Hippocampal formation (tissue), 2 donors: ENCODE results near the gene FBXO36.
A peak's percentile ranks its signal among the peaks of the same experiment; 100 is the strongest.

ENCODE experiments used
- DNase-seq, 2 donors: peaks; one replicate each; lab custom pipeline; 2025; lab: John Stamatoyannopoulos, UW

Gene FBXO36

DNA sequence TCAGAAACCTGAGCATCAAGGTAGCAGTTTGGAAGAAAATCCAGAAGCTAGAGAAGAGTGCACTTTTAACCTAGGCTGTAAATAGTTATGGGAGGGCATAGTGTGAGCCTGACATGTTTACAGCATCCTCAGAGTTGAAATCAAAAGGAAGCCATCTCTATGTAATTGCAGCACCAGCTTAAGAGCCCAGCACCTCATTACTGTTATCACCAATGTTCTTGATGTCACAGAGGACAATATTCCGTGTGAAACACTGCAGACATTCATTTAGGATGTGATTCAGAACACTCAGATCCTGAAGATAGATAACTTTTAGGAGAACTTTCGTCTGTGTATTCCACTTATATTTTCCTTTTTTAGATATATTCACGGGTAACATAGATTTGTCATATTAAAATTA is 48.1 kb downstream of the FBXO36 start:
- no peak for DNase-seq

DNA sequence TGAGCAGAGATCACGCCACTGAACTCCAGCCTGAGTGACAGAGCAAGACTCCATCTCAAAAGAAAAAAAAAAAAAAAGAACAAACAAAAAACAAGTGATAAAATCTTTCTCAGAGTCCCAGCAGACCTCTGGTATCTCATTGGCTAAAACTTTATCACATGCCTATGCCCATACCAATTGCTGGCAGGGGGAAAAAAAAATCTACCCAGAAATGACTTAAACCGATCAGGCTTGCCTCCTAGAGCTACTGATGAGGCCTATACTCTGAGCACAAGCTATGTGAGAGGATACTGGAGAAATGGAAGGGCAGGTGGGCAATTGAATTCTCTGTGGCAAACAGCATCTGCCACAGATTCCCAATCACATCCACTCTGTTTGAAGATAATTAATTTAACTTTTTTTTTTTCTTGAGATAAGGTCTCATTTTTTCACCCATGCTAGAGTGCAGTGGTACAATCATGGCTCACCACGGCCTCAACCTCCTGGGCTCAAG is 49.0 kb downstream of the FBXO36 start:
- no peak for DNase-seq

DNA sequence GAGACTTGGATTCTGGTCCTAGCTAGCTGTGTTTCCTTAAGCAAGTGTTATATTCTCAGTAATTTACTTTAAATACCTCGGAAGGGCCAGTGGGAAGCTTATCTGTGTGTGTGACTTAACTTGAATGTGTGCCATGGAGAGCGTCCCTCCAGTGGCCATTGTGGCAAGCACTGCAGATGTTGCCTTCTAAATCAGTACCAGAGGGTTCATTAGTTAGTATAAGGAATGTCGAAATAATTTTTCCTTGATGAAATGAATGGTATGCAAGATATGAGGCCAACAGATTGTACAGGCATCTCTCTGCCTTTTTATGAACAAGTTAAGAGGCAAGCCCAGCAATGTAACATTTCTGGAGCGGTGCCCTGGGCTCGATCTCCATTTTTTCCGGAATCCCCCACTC is 52.0 kb downstream of the FBXO36 start:
- DNase-seq = no peak

GRCh38 chr2:229980431-229981184 is 58.3 kb downstream of the FBXO36 start:
- peak; percentile 10 to 49 for DNase-seq

DNA sequence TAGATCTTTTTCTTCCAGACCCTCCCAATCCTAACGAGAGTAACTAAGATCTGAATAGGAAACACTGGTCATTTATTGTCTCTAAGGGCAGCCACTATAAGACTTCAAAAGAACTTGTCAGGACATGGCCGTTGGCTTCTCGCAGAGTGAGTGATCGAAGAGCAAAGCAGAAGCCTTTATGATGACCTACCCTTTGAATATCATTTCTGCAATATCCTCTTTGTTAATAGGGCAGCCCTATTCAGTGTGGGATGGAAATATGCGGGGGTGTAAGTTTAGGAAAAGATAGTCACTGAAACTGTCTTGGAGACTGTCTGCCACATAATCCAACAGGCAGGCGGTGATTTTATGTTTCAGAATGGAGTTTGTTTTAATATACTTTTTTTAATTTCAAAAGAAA is 70.9 kb downstream of the FBXO36 start:
- DNase-seq = no peak

GRCh38 chr2:229996320-229996719 is 74.0 kb downstream of the FBXO36 start:
- no peak for DNase-seq

DNA sequence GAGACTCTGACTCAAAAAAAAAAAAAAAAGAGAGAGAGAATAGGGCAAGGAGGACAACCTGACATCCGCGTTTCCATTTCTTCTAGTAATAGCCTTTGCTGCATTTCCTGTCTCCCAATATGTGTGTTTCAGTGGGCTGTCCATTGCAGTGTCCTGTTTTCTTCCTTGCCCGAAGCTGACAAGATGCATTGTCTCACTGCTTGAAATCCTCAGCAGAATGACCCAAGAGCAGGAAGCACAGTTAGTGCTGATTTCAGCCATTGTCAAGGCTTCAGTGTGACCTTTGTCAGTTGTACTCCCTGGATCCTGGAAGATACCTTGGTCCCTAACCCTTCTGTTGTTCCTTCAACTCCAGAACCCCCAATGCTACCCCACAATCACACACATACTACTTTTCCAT is 75.3 kb downstream of the FBXO36 start:
- no peak for DNase-seq

GRCh38 chr2:230000118-230000841 is 78.0 kb downstream of the FBXO36 start:
- DNase-seq = no peak

DNA sequence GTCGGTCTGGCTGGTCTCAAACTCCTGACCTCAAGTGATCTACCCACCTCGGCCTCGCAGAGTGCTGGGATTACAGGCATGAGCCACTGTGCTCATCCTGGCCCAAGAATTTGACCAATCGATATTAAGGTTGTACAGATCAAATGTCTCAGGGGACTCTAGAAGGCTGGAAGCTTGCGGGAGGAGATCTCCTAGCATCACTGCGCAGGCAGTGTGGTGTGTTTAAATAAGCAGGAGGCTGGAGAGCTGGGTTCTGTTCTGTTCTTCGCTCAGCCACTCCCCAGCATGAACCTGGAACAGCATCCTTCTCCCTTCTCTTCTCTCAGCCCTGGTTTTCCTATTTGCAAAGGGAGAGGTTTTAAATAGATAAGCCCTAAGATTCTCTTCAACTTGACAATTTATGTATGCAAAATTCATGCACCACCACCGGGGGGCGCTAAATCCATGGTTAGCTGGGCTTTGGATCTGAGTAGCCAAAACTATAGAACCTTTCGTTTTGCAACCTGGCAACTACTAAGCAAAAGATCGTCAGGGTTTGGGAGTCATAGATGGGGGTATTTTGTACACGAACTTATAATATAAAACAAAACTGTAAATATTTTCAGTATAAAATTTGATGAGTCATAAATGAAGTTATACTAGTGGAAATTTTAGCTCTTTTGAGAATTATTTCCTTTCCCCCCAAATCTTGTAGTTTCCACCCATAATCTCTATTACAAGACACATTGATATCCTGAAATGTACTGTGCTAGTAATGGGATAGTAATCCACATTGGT is 85.8 kb downstream of the FBXO36 start:
- DNase-seq = peak; percentile 24 to 43

DNA sequence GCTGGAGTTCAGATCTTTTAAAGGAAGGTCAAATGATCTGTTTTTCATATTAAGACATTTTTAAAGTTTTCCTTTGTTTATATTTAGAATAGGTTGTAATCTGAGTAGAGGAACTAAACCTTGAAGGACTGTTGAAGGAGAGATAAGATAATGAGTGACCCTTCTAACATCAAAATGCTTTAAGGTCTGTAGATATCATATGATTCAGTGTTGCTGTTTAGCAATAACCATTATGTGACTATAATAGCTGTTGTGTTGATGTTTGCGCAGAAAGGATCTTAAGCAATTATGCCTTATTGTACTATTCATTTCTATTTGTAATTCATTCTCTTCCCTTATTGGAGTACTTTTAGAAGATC is 86.4 kb downstream of the FBXO36 start:
- no peak for DNase-seq

DNA sequence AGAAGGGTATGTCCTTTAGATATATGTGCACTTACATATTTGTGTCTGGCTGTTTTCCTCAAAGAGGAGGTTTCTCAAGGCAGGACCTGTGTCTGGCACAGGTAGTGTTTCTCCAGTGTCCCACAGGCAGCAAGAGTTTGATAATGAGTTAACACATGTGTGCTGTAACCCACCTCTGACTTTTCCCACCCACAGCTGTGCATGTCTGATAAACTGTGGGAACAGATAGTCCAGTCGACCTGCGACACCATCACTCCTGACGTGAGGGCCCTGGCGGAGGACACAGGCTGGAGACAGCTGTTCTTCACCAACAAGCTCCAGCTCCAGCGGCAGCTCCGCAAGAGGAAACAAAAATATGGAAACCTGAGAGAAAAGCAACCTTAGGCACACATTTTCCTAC is 88.2 kb downstream of the FBXO36 start:
- no peak for DNase-seq

- no peak for DNase-seq
These were observed 89.3 kb downstream of the FBXO36 start for GRCh38 chr2:230011617-230012016.

GRCh38 chr2:230012267-230012884 is 90.1 kb downstream of the FBXO36 start:
- no peak for DNase-seq

- no peak for DNase-seq
These were observed 94.5 kb downstream of the FBXO36 start for GRCh38 chr2:230016844-230017243.

DNA sequence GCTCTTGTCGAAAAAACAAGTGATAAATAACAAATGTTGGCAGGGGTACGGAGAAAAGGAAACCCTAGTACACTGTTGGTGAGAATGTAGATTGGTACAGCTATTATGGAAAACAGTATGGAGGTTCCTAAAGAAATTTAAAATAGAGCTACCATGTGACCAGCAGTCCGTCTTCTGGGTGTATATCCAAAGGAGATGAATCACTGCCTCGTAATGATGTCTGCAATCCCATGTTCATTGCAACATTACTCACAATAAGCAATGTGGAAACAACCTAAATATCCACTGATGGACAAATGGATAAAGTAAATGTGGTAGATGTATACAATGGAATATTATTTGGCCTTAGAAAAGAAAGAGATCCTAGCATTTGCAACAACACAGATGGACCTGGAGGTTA is 95.8 kb downstream of the FBXO36 start:
- no peak for DNase-seq

GRCh38 chr2:230019742-230020141 is 97.4 kb downstream of the FBXO36 start:
- DNase-seq = no peak

GRCh38 chr2:230023313-230023712 is 101.0 kb downstream of the FBXO36 start:
- DNase-seq = no peak

DNA sequence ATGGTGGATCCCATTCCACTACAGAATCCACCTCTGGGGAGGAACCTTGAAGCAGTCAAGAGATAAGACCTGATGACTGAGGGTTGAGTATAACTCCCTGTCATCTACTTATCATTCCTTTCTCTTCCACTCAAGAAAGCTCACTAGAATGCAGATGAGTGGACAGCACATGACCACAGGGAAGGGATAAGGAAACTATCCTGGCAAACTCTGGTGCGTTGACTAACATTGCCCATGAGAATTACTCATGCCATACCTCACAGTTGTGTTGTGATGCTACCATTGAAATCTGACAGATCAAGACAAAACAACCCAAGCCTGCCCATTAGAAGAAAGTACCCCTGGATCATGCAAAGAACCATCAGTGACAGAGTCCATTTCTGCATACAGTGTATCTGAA is 119.9 kb downstream of the FBXO36 start:
- DNase-seq = no peak

- no peak for DNase-seq
These were observed 120.7 kb downstream of the FBXO36 start for GRCh38 chr2:230043025-230043424.

DNA sequence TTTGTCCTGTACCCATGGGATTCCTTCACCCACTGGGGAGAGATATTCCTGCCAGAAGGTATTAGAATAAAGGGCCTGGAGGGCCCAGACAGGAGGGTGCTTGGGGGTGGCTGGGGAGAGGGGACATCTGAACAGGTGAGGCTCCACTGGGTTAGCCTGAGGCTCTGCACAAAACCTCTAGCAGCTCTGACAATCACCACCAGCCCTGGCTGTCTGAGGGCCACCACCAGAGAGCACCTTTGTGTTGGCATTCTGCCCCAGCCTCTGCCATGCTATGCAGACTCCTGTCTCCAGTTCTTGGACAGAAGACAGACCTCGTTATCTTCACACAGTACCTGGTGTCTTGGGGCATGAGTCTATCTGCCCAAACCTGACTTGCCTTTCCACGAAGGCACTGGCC is 121.2 kb downstream of the FBXO36 start:
- no peak for DNase-seq

- DNase-seq = no peak
These were observed 124.2 kb downstream of the FBXO36 start for GRCh38 chr2:230046491-230046890.

DNA sequence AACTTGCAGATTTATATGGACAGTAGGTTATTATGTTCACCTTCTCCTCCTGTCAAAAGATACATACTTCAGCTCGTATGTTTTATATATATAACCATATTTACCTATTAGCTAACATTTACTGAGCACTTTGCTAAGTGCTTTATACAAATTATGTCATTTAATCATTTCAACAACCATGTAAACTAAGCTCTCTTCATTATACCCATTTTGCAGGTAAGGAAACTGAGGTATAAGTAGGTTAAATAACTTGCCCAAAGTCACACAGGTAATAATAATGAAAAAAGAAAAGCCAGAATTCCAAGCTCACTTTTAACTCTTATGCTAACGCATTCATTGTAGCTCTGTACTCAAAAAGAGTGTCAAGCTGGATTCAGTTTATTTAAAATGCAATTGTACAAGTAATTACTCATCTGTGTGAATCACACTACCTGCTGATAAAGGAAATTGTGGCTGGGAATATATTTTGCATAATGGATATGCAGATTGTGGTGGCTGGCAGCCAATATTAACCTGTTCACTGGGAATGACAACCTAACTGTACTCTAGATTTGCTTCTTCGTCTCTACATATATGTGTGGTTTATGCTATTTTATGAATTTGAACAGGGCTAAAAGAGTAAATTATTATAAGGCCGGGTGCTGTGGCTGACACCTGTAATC is 125.8 kb downstream of the FBXO36 start:
- DNase-seq = no peak
